ENCODE results near the gene STK16. TPM values are rescaled to one million over a fixed set of nuclear protein-coding genes. Genes with fewer than 3 reads are reported as not detected.

Gene STK16
- total and polyA plus RNA-seq, 2 of the 4 experiments (the other 2 are of a cell fraction): 44.4 to 50.1 TPM

- Histone ChIP-seq H3K4me3 (ENCODE audit: insufficient read depth, low read depth, low read length) (peak within 1 kb of the TSS; percentile 57), H3K9me3 (ENCODE audit: control insufficient read depth, insufficient read depth, low read length) (no peaks in the 10 kb centered on the region), H2BK15ac (ENCODE audit: low read depth, low read length) (no peak within 1 kb of the TSS), H3K79me1 (ENCODE audit: low read depth in 1 of 2, low read length in 2 of 2) (peaks cover 0 to 2% of the 10 kb centered on the region in 2 experiments; a peak in 1 of 4 replicates), H3K23ac (ENCODE audit: low read depth, low read length) (peak within 1 kb of the TSS; percentile 45; the same call in 1 of the 2 replicates), H2AK9ac (replicated peaks; ENCODE audit: low read depth, low read length, poor library complexity) (peak within 1 kb of the TSS; percentile 81), H3K56ac (ENCODE audit: extremely low read depth, insufficient read depth, low read length) (no peak within 1 kb of the TSS), H3K14ac (replicated peaks; ENCODE audit: low read depth, low read length) (no peak within 1 kb of the TSS), H4K8ac (ENCODE audit: low read depth in 2 of 2, low read length in 2 of 2) (peak within 1 kb of the TSS in 1 of 2 experiments; percentile 40; a peak in 1 of 4 replicates), H4K5ac (ENCODE audit: low read depth, low read length) (no peak within 1 kb of the TSS; the same call in 1 of the 2 replicates), H2AK5ac (ENCODE audit: low read depth, low read length) (peak within 1 kb of the TSS; percentile 50; the same call in 1 of the 2 replicates), H3K4me1 (ENCODE audit: control insufficient read depth, insufficient read depth, low read length) (peaks cover 34% of the 10 kb centered on the region), H4K91ac (ENCODE audit: insufficient read depth, low read depth, low read length) (no peak within 1 kb of the TSS), H2BK20ac (ENCODE audit: low read depth, low read length) (no peak within 1 kb of the TSS), H2BK120ac (ENCODE audit: low read depth, low read length) (peak within 1 kb of the TSS; percentile 19; the same call in 1 of the 2 replicates), H3K4ac (ENCODE audit: low read depth, low read length) (peak within 1 kb of the TSS; percentile 25; the same call in 1 of the 2 replicates), H2AFZ (replicated peaks; ENCODE audit: low read length, poor library complexity) (peak within 1 kb of the TSS; percentile 93), H3K27me3 (ENCODE audit: control insufficient read depth, insufficient read depth, low read length) (peaks cover 16% of the 10 kb centered on the region), H3K27ac (ENCODE audit: insufficient read depth, low read length) (no peak within 1 kb of the TSS; the same call in 1 of the 2 replicates), H3K9ac (ENCODE audit: low read depth, low read length) (peak within 1 kb of the TSS; percentile 3; the same call in 1 of the 2 replicates), H3K9me1 (ENCODE audit: insufficient read depth, low read length) (peaks cover 17% of the 10 kb centered on the region), H3K4me2 (ENCODE audit: low read depth, low read length) (peak within 1 kb of the TSS; percentile 96), H4K20me1 (ENCODE audit: insufficient read depth, low read length) (0 out of 2 replicates have a peak, but pooled peaks cover 8% of the 10 kb centered on the region), H2BK5ac (ENCODE audit: low read depth, low read length, poor library complexity, severe bottlenecking) (no peak within 1 kb of the TSS), H3K18ac (ENCODE audit: low read depth, low read length) (no peak within 1 kb of the TSS), H3K36me3 (ENCODE audit: control insufficient read depth, insufficient read depth, low read length) (peaks cover 5% of the 10 kb centered on the region; the same call in 1 of the 2 replicates)
- ChIA-PET POLR2A (ENCODE audit: unreplicated experiment) (interaction anchor here (0.6 kb wide), 1 partner anchor 34 kb away, joined by 9 read pairs; no protein-coding TSS in a partner anchor), CTCF (interaction anchor here (0.6 to 1.2 kb wide), 2 partner anchors 10 to 24 kb away, joined by 3 to 4 read pairs; no protein-coding TSS in a partner anchor)
- DNase-seq (peak; percentile 37), ATAC-seq (ENCODE audit: low read depth) (peak; percentile 83)
- in situ Hi-C loops (cut with MboI; ENCODE audit: low sequenced_read_pairs) (no loop called here), dilution Hi-C loops (cut with HindIII; ENCODE audit: low sequenced_read_pairs, unreplicated experiment) (no loop called here), intact Hi-C loops (cut with micrococcal nuclease) (no loop called here)
- TF ChIP-seq CHD1 (IDR thresholded peaks at IDR 0.05; ENCODE audit: low read depth, low read length) (no peak), MAZ (IDR thresholded peaks at IDR 0.05; ENCODE audit: borderline replicate concordance, low read depth, low read length) (peak; percentile 58; the same call in 1 of the 2 replicates), POLR2A (IDR thresholded peaks at IDR 0.05; ENCODE audit: low read depth, low read length) (peak; percentile 80)
- BruUV-seq (replicated peaks): no TSS peak
- WGBS, 2 experiments (ENCODE audit: extremely low coverage in 2 of 2, insufficient read length in 1 of 2): 1% methylated on average over 27 of the region's 76 CpGs; no CpG with 5 or more reads in 1 of the 2 experiments
Observed at GRCh38 chr2:219253753-219254589, 8.7 kb downstream of the STK16 start, which contains the start of gene TUBA4A. TUBA4A (minus strand) TSS chr2:219253918; CDS start chr2:219253858, 60 bp downstream.

All from IMR-90 (cell line).